ENCODE measurements around the gene SLC2A14. TPM values are rescaled to one million over a fixed set of nuclear protein-coding genes. Genes with fewer than 3 reads are reported as not detected.

The SLC2A14 gene
- total RNA-seq, 1 donor from 2014 or later: under 0.01 TPM

- DNase-seq (ENCODE audit: low spot score in 2 of 2) (no peak), FAIRE-seq (no peak)
Measured at GRCh38 chr12:7782055-7782454, 90.7 kb downstream of the SLC2A14 start.

- DNase-seq (ENCODE audit: low spot score in 2 of 2) (no peak), FAIRE-seq (no peak)
Measured at GRCh38 chr12:7781274-7781673, 91.4 kb downstream of the SLC2A14 start.

GRCh38 chr12:7769999-7770398 is 102.7 kb downstream of the SLC2A14 start:
- no peak for FAIRE-seq

More at GRCh38 chr12:7769999-7770398, 102.7 kb downstream of the SLC2A14 start:
- DNase-seq (ENCODE audit: low spot score in 2 of 2): no peak

Small RNA genes within 50 kb of the gene (small RNA-seq; reads per million reads assigned to genes)
- not detected for gene RF00019

Other genes with a start within 250 kb of the SLC2A14 start
- gene APOBEC1, start 207.0 kb downstream of the SLC2A14 start, total RNA-seq: not detected
- gene GDF3, start 177.1 kb downstream of the SLC2A14 start, total RNA-seq: not detected
- not detected for gene DPPA3, start 161.5 kb downstream of the SLC2A14 start, total RNA-seq
- not detected for gene CLEC4C, start 125.5 kb downstream of the SLC2A14 start, total RNA-seq
- not detected for gene NANOGNB, start 107.7 kb downstream of the SLC2A14 start, total RNA-seq
- not detected for gene NANOG, start 83.5 kb downstream of the SLC2A14 start, total RNA-seq
- gene SLC2A3, start 63.3 kb upstream of the SLC2A14 start, total RNA-seq: 50.5 TPM
- 6.1 TPM for gene FOXJ2, start 159.8 kb upstream of the SLC2A14 start, total RNA-seq
- gene C3AR1, start 193.4 kb upstream of the SLC2A14 start, total RNA-seq: 1.6 TPM
- gene NECAP1, start 209.4 kb upstream of the SLC2A14 start, total RNA-seq: 198 TPM